NK-92 (cell line): ENCODE data around the gene GRIN2A.

ENCODE experiments used
- DNase-seq: peaks from one replicate; lab custom pipeline; 2025; ENCODE audit not compliant: unreplicated experiment; lab: John Stamatoyannopoulos, UW

Gene GRIN2A

DNA sequence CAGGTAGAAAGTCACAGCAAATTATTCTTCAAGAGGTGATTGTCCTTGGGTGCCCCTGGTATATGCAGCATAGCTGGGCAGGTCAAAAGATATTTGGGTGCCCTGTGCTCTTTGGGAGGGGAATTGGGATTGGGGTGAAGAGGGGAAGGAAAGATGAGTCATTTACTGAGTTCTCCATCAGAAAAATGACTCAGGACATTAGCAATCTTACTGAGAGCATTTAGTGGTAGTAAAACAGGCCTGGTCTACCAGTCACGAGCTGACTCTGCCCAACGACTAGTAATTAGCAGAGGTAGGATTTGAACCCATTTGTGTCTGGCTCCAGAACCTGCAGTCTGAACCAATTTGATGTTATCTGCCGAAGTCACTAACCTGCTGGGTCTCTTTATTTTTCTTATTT, 6.0 kb upstream of the GRIN2A start:
- no peak for DNase-seq

GRCh38 chr16:10181196-10182162, 749 bp downstream of the GRIN2A start:
- no peak for DNase-seq

- DNase-seq: no peak
Observed at GRCh38 chr16:10180771-10181163, 1.5 kb downstream of the GRIN2A start.

- DNase-seq: no peak
Observed at GRCh38 chr16:10180042-10180770, 2.0 kb downstream of the GRIN2A start.

DNA sequence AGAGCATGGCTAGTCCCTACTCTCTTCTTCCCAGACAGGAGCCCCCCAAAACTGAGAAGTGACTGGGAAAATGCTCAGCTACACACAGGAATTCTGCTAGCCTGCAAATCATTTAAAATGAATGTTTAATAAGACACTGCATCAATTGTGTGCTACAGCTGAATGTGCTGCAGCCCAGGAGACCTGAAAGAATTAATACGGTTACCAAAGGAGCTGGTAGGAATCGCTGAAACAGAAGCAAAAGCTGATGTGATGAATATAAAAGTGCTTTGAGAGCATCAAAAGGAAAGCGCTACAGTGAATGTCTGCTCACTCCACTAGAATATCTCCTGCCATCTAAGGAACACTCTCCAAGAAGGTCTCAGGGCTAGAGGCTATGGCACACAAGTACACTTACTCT, 3.7 kb downstream of the GRIN2A start:
- DNase-seq: no peak

DNA sequence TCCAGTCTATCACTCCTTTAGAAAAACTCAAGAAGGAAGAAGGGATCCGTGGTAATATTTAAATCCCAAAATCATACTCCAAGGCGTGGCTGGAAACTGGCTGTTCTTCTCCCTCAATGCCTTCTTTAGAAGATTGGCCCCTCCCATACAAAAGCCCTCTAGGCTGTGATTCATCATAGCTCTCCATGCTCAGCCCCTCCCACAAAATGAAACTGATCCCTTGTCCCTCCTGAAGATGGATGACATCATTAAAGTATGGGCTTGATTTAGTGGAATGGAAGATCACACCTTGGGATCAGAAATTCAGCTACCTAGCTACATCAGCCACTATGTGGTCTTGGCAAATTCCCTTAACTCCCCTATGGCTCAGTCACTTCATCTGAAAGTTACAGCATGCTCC, 4.1 kb downstream of the GRIN2A start:
- DNase-seq: no peak

- no peak for DNase-seq
Observed at GRCh38 chr16:10172848-10173655, 9.2 kb downstream of the GRIN2A start.

DNA sequence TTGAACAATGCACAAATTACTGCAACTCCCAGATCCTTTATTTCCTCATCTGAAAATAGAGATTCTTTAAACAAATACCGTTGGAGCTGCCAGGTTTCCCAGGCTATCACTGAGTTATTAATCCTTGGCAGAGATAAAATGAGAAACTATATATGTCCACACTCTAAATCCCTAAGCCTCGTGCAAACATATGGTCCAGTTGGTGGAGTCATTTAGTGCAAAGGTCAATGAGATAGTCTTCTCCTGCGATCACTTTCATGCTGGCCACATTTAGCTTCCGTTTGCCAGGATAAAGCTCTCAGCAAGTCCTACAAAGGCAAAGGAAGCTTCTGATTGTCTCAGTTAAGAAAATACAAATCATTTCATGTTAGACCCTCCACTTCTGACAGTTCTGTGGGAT, 11.0 kb downstream of the GRIN2A start:
- DNase-seq: no peak

DNA sequence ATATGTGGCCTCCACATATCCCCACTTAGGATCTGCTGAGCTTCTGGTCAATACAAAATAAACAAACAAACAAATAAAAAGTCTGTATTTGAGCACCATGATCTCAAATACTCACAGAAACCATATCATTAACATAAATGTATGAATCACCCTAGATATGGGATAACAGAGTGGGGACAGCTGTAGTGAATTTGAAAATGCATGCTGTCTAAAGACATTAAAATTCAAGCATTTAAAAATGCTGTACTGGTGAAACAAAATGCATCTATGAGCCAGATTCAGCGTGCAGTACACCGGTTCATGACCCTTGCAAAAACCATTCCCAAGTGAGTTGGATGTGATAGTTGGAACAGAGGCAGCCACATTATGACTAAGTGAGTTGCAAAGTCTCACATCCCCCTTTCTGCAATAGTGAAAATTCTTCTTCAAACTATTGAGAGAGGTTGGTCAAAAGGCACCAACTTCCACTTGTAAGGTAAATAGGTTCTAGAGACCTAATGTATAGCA, 12.3 kb downstream of the GRIN2A start:
- DNase-seq: no peak

GRCh38 chr16:10169031-10169430, 13.2 kb downstream of the GRIN2A start:
- DNase-seq: no peak

GRCh38 chr16:10168258-10168657, 14.0 kb downstream of the GRIN2A start:
- DNase-seq: no peak

DNA sequence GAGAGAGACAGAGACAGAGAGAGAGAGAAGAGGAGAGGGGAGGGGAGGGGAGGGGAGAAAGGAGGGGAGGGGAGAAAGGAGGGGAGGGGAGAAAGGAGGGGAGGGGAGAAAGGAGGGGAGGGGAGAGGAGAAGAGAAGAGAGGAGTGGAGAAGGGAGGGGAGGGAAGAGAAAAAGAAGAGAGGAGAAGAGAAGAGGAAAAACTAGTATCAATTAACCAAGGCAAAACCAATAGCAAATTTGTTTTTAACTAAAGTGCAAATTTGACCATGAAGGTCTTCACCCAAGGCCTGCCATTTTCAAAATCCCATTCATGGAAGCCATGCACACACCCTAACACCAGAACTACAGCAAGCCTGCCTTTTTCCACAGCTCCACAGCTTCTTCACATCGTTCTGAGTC, 16.6 kb downstream of the GRIN2A start:
- DNase-seq: no peak

GRCh38 chr16:10162981-10163380, 19.2 kb downstream of the GRIN2A start:
- DNase-seq: no peak

- DNase-seq: no peak
Observed at GRCh38 chr16:10156099-10156498, 26.1 kb downstream of the GRIN2A start.

- DNase-seq: no peak
Observed at GRCh38 chr16:10154389-10154788, 27.8 kb downstream of the GRIN2A start.

GRCh38 chr16:10153985-10154384, 28.2 kb downstream of the GRIN2A start:
- DNase-seq: no peak

DNA sequence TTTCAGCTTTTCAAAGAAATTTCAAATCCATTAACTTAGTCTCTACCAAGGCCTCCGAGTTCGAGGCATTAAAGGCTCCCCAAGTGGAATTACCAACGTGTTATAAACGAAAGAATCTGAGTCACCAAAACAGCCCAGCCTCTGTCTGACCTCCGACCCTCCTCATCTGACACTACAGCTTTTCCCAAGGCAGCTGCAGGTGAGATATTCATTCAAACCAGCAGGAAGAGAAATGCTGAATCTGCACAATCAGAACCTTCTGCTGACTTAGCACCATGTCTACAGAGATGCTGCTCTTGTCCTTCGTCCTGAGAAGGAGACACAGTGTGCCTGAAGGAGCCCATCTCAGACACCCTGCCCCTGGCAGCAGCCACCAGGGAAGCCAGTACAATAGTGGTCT, 30.5 kb downstream of the GRIN2A start:
- no peak for DNase-seq

- no peak for DNase-seq
Observed at GRCh38 chr16:10150906-10151305, 31.3 kb downstream of the GRIN2A start.

- no peak for DNase-seq
Observed at GRCh38 chr16:10145542-10146035, 36.6 kb downstream of the GRIN2A start.

DNA sequence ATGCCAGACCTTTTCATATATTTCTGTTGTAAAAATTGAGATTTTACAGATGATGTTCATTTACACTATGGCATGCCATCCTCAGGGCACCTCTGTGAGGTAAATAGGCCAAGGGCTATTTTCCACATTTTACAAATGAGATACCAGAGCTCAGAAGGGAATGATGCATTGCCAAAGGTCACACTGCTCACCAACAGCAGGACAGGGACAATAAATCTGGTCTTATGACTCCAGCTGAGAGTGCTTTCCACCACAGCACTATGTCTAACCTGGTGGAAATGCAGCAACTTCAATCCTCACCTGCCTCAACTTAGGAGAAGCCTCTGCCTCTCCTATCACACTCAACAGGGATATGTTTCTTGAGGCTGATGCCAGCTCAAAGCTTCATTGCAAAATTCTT, 40.6 kb downstream of the GRIN2A start:
- no peak for DNase-seq

DNA sequence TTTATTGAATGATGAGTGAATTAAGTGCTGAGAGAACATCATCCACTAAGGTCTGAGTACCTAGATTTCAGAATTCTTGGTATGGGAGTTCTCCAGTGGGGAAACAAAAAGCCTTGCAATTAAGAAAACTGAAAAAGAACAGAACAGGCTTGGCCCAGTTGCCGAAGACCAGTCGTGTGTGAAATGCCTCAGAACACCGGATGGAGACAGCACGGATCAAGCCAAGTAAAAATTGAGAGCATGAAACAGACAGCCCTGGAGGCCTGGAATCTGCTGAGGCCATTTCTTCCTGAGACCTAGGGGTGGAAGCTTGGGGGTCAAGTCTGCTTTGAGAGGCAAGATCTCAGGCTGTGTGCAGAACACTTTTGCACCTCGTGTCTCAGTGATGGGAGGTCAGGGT, 43.3 kb downstream of the GRIN2A start:
- DNase-seq: no peak
